Measurements from ENCODE around the gene C22orf39.

DNA sequence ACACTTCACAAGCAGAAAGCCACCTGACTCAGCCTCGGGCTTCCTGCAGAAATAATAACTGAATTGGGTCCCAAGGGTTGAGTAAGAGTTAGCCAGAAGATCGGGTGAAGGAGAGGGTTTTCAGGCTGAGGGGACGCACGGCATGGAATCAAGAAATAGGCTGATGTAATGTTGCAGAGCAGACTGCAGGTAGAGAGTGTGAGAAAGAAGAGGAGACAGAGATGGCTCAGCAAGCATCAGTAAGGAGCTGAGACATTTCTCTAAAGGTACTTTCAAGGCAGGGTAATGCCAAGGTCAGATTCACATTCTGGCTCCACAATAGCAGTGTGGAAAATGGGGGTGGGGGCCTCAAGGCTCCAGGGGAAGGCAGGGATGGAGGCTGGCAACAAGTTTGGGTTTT lies 34.6 kb downstream of the C22orf39 start:
- TF ChIP-seq, protein P1, sequence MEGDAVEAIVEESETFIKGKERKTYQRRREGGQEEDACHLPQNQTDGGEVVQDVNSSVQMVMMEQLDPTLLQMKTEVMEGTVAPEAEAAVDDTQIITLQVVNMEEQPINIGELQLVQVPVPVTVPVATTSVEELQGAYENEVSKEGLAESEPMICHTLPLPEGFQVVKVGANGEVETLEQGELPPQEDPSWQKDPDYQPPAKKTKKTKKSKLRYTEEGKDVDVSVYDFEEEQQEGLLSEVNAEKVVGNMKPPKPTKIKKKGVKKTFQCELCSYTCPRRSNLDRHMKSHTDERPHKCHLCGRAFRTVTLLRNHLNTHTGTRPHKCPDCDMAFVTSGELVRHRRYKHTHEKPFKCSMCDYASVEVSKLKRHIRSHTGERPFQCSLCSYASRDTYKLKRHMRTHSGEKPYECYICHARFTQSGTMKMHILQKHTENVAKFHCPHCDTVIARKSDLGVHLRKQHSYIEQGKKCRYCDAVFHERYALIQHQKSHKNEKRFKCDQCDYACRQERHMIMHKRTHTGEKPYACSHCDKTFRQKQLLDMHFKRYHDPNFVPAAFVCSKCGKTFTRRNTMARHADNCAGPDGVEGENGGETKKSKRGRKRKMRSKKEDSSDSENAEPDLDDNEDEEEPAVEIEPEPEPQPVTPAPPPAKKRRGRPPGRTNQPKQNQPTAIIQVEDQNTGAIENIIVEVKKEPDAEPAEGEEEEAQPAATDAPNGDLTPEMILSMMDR (IDR thresholded peaks at IDR 0.05) = no peak
- TF ChIP-seq POLR2A (IDR thresholded peaks at IDR 0.05) = no peak
- TF ChIP-seq POLR2AphosphoS5 (IDR thresholded peaks at IDR 0.05) = no peak

All from breast epithelium (tissue), 3 donors.